ENCODE results near the gene GSTM1.

GRCh38 chr1:109639063-109639840 lies 48.4 kb upstream of the GSTM1 start:
- TF ChIP-seq CTCF (IDR thresholded peaks at IDR 0.05; ENCODE audit: insufficient read depth, low read length, poor library complexity, severe bottlenecking) (no peak), EZH2phosphoT487 (conservative IDR thresholded peaks at IDR 0.05; ENCODE audit: low read length) (no peak)

Measured in SU-DHL-6 (cell line).